IPS DF 4.7 (cell line): Measurements from ENCODE around the gene CCND1.
"Not testable (repeated sequence)": the region's sequence is repeated elsewhere in the genome, so short reads cannot be mapped to it uniquely, and the experiment has no call there.

Experiments
- DNase-seq: peaks from one replicate; pipeline ENCODE4 v3.0.0-alpha.2; 2013; ENCODE audit warnings: low spot score; ENCODE audit errors: extremely low read depth

Gene CCND1

DNA sequence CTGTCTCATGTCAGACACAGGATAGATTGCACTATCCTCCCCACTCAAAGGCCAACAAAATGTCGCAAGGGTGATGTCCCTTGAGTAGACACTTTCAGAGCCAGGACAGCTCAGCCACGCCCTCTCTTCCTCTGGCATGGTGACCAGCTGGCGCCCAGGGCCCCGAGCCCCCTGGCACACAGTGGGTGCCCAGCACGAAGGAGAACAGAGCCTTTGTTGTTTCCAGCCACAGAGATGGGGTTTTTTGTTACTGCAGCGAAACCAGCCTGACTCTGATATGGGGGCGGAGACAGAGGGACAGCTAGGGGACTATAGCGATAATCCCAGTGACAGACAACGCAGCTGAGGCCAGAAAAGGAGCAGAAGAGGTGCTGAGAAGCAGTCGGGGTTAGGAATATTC, 23.3 kb upstream of the CCND1 start:
- DNase-seq, result no peak

DNA sequence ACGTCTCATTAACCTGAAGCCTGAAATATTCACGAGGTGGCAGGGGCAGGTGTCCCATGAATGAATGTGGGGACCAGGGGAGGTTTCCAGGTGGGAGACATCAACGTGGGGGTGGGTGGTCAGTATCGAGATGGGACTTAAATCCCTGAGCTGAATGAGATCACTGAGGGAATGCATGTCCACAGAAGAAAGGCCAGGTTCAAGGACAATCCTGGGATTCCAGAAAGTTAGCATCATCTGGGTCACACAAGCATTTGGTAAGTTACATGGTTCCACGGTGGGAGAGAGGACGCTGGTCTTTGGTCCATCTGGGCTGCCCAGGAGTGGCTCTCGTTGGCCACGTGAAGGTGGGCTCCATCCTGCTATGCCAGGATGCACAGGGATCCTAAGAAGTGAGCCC, 22.7 kb upstream of the CCND1 start:
- DNase-seq, result no peak

GRCh38 chr11:69620683-69621290, 20.2 kb upstream of the CCND1 start:
- no peak for DNase-seq

DNA sequence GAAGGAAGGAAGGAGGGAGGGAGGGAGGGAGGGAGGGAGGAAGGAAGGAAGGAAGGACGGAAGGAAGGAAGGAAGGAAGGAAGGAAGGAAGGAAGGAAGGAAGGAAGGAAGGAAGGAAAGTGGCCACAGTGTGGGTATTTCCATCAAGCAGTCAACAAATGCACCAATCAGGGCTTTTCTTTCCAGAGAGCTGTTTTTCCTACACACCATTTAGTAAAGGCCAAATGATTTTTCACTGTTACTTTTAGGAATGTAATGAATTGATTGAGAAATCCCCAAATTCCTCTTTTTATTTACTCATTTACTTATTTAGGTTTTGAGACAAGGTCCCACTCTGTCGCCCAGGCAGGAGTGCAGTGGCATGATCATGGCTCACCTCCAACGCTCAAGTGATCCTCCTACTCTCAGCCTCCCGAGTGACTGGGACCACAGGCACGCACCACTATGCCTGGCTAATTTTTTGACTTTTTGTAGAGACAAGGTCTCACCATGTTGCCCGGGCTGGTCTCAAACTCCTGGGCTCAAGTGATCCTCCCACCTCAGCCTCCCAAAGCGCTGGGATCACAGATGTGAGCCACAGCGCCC, 18.8 kb upstream of the CCND1 start:
- DNase-seq, result not testable (repeated sequence)

DNA sequence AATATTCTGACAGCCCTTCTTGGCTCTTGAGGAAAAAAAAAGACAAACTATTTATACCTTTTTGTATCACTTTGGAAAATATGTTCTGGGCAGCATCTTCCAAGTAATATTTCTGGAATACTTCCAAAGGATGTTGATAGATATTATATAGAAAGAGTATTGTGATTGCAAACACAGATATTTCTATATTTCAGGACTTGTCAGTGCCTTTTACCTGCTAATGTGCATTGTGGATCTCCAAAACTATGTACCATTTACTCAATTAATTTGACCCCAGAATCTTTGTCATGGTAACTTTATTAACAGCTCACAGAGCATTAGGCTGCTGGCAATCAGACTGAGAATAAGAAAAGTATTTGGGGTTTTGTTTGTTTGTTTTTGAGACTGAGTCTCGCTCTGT, 16.7 kb upstream of the CCND1 start:
- no peak for DNase-seq

DNA sequence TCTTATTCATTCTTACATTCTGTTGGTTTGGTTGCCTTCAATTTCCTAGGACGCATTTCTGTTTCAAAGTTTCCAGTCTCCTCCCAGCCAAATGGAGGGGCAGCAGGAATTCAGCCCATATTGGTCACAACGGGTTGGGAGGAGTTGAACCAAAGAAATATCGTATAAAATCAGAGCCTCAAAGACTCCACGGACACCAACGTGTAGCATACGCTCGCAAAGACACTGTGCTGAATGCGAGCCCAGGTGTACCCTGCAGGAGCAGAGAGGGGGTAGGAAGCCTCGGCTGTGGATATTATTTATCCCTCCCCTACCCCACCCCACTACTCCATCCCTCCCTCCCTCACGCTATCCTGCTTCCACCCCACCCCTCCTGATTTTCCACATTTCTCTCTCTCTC, 15.5 kb upstream of the CCND1 start:
- no peak for DNase-seq

- no peak for DNase-seq
These were observed 13.4 kb upstream of the CCND1 start for GRCh38 chr11:69627551-69627950.

DNA sequence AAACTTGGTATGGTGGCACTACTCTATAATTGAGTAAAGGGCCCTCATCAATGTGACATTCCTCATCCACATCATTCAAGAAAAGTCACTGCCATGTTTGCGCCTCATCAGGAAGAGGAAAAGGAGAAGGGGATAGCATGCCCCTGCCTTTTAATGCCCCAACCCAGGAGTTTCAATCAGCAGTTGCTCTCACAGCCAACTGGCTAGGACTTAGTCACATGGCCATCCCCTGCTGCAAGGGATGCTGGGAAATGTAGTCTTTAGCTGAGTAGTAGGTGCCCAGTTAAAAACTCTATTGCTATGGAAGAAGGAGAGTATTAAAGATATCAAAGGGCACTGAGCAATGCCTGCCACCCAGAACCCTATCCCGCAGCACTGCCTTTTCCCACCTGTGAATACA, 10.9 kb upstream of the CCND1 start:
- DNase-seq, result no peak

DNA sequence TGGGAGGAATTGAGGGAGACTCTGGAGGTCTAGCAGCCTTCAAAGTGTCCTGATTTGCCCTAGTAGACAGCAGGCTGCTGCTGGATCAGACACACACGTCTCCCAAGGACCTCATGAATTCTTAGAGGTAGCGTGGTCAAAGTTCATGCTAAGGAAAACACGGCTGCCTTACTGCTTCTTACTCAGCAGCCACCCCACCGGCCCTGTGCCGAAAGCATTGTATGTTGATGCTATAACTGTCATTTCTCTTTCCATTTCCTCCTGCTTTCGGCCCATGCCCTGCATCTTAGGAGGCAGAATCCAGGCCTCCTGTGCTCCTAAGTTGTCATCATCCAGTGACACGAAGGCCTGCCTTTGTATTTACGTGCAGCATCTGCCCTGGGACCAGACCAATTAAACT, 10.5 kb upstream of the CCND1 start:
- DNase-seq, result no peak

DNA sequence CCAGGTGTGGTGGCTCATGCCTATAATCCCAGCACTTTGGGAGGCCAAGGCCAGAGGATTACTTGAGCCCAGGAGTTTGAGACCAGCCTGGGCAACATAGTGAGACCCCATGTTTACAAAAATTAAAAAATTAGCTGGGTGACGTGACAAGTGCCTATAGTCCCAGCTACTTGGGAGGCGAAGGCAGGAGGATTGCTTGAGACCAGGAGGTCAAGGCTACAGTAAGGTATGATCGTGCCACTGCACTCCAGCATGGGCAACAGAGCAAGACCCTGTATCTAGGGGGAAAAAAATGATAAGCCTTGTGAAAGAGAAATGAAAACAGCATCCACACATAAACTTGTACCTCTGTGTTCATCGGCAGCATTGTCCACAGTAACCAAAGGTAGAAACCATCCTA, 8.1 kb upstream of the CCND1 start:
- DNase-seq, result no peak

GRCh38 chr11:69634069-69634468, 6.9 kb upstream of the CCND1 start:
- DNase-seq, result no peak

- DNase-seq, result no peak
These were observed 6.4 kb upstream of the CCND1 start for GRCh38 chr11:69634590-69634989.

- DNase-seq, result no peak
These were observed 5.8 kb upstream of the CCND1 start for GRCh38 chr11:69635195-69635594.

GRCh38 chr11:69635804-69636511, 5.0 kb upstream of the CCND1 start:
- DNase-seq, result no peak

DNA sequence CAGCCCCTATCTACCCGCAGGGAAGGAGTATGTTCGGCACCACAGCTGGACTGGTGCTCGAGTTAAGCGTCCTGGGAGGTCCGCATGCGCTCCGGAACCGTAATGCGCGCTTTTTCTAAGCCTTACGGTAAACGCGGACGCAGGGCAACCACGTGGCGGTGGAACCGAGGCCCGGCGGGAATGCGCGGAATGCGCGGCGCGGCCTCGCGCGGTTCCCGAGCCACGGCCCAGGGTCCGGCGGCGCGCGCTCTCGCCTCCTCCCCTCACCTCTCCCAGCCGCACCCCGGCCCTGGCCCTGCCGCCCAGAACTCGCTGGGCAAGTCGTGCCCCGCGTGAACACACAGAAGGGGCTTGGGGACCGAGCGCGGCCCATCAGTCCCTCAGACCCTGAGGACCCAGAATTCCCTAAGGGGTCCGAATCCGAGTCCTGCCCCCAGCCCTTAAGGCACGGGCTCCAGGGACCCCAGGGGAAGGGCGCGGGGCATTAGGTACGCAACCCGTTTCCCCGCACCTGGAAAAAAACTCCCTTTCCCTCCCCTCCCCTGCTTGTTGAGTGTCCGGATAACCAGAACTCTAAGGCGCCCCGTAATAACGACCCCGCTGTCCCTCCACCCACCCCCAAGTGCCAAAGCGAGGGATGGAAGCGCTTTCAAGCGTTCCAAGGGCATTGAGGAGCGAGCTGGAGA, 4.3 kb upstream of the CCND1 start:
- DNase-seq, result no peak

- DNase-seq, result no peak
These were observed 3.6 kb upstream of the CCND1 start for GRCh38 chr11:69637198-69637940.

- no peak for DNase-seq
These were observed 2.8 kb upstream of the CCND1 start for GRCh38 chr11:69637941-69638871.

DNA sequence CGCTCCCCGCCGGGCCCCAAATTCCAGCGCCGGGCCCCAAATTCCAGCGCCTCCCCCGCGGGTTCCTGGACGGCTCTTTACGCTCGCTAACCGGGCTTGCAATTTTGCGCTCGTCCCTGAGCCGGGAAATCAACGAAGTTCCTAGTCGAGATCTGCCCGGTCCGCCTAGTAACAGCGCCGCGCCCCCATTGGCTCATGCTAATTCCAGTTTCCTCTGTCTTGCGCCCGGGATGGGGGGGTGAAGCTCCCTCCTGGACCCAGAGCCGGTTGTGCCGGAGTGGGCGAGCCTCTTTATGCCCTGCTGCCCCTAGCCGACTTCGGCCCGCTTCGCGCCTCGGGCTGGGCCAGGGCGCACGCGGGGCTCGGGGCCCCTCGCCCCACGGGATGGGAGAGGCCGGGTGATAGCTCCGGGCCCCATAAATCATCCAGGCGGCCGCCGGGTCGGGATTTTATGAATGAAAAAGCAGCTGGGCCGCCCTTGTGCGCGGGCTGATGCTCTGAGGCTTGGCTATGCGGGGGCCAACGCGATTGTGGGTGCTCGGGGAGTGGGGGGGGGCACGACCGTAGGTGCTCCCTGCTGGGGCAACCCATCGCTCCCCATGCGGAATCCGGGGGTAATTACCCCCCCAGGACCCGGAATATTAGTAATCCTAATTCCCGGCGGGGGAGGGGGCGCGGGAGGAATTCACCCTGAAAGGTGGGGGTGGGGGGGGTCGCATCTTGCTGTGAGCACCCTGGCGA, 1.8 kb upstream of the CCND1 start:
- DNase-seq, result no peak

DNA sequence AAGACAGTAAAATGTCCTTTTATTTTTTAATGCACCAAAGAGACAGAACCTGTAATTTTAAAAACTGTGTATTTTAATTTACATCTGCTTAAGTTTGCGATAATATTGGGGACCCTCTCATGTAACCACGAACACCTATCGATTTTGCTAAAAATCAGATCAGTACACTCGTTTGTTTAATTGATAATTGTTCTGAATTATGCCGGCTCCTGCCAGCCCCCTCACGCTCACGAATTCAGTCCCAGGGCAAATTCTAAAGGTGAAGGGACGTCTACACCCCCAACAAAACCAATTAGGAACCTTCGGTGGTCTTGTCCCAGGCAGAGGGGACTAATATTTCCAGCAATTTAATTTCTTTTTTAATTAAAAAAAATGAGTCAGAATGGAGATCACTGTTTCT, 1.1 kb upstream of the CCND1 start:
- DNase-seq, result no peak
